Measurements from ENCODE around the gene KHDC4. TPM values are rescaled to one million over a fixed set of nuclear protein-coding genes. Genes with fewer than 3 reads are reported as not detected.

Gene KHDC4
- total and polyA plus RNA-seq, 12 donors: 14.3 to 33.8 (median 22.0) TPM

DNA sequence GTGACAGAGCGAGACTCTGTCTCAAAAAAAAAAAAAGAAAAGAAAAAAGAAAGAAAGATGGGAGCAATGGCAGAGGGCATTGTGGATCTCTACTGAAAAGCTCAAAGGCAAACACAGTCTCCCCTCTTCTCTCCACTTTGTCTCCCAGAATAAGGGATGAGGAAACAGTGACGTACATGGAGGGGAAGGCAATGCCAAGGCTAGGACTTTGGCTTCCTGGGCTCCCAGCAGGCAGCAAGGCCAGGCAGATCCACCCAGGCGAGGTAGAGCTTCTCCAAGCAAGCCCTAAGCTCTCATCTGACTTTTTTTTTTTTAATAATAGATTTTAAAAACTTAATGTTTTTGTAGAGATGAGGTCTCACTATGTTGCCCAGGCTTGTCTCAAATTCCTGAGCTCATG lies 39.5 kb upstream of the KHDC4 start:
- H3K27me3 ChIP-seq: no peaks in the 10 kb centered on the region
- peak overlapping the region in 9 of 10 donors; percentile 86 to 99 (median 97) for H3K27ac ChIP-seq
- H3K36me3 ChIP-seq: peaks cover 0 to 44% (median 0%) of the 10 kb centered on the region in 9 donors
- intact Hi-C loops (cut with DNase I): no loop called here
- peaks cover 43 to 91% (median 86%) of the 10 kb centered on the region in 9 donors for H3K4me1 ChIP-seq
- TF ChIP-seq, protein P1, sequence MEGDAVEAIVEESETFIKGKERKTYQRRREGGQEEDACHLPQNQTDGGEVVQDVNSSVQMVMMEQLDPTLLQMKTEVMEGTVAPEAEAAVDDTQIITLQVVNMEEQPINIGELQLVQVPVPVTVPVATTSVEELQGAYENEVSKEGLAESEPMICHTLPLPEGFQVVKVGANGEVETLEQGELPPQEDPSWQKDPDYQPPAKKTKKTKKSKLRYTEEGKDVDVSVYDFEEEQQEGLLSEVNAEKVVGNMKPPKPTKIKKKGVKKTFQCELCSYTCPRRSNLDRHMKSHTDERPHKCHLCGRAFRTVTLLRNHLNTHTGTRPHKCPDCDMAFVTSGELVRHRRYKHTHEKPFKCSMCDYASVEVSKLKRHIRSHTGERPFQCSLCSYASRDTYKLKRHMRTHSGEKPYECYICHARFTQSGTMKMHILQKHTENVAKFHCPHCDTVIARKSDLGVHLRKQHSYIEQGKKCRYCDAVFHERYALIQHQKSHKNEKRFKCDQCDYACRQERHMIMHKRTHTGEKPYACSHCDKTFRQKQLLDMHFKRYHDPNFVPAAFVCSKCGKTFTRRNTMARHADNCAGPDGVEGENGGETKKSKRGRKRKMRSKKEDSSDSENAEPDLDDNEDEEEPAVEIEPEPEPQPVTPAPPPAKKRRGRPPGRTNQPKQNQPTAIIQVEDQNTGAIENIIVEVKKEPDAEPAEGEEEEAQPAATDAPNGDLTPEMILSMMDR (IDR thresholded peaks at IDR 0.05): no peak
- H3K9me3 ChIP-seq: no peaks in the 10 kb centered on the region
- no peak for ATAC-seq
- peak overlapping the region in 4 of 10 donors; percentile 86 to 97 (median 90) for H3K4me3 ChIP-seq
- 62 to 68% methylated on average over 3 of the region's 3 CpGs for WGBS, 2 donors
- DNase-seq: no peak

DNA sequence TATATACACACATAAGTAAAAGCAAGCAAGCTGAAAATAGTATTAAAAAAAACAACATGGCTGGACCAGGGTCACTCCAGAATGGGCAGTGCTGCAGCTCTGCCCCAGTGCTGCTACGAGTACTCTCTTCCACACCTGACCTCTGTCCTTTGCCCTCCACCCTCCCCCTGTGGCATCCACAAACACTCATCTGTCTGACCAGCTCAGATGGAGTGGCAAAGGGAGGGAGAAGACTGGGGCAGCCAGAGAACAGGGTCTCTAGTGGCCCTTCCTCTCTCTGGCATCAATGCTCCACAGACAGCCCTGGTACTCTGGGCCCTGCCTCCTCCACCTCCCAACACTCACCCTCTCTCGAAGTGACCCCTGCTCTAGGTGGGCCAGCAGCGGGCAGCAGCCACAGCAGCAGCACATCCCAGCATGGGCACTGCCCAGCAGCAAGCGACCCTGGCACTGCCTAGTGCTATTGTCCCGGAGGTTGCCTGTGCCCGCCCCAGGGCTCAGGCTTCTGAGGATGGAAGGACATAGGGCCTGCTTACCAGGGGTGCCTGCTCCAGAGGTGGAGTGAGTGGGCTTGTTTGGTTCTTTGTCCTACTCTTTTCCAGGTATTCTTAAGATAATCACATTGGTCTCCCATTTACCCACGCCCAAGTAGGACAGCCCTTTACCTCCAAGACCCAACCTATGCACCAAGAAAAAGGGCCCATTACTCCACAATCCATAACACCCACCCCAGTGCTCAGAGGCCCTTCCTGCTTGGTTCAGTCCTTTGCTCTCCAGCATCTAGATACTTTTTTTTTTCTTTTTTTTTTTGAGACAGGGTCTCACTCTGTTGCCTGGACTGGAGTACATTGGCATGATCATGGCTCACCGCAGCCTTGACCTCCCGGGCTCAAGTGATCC lies 37.9 kb upstream of the KHDC4 start:
- Histone ChIP-seq H3K4me3 (no peak overlapping the region), H3K27ac (peak overlapping the region in 9 of 10 donors; percentile 4 to 99 (median 95)), H3K36me3 (peaks cover 0 to 58% (median 0%) of the 10 kb centered on the region in 9 donors), H3K9me3 (no peaks in the 10 kb centered on the region), H3K27me3 (no peaks in the 10 kb centered on the region), H3K4me1 (peaks cover 52 to 100% (median 96%) of the 10 kb centered on the region in 9 donors)
- no peak for ATAC-seq
- WGBS, 2 donors: 69 to 81% methylated on average over 9 of the region's 9 CpGs
- DNase-seq: no peak
- TF ChIP-seq, protein P1 (IDR thresholded peaks at IDR 0.05): no peak
- intact Hi-C loops (cut with DNase I): no loop called here

DNA sequence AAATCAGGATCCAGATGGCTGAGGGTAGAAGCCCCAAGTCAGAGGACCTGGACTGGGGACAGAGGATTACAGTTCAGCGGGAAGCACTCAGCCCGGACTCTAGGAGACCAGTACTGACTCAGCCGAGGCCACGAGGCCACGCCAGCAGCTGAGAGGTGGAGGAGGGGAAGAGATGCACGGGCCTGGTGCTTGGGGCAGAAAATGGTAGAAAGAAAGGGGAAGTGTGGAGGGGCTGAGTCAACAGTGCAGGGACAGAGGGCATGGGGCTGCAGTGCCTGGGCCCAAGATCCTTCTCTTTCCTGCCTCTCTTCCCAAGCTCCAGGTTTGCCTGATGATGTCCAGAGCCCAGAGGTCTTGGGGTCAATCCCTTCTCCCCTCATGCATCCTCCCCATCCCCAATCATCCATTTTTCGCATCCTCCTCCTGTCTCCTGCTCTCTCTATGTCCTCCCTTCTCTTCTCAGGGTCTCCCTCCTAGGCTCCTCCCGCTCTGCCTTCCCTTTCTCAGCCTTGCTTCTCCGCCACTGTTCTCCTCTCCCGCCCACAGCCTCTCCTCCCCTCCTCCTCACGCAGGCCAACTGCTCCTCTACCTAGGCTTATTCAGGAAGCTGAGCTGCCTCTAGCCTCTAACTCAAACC lies 36.4 kb upstream of the KHDC4 start:
- DNase-seq (peak; percentile 67 to 71), ATAC-seq (peak; percentile 16 to 66 (median 46))
- H3K4me3 ChIP-seq: peak overlapping the region in 4 of 10 donors; percentile 3 to 13 (median 13)
- H3K27ac ChIP-seq: peak overlapping the region in 9 of 10 donors; percentile 80 to 99 (median 95)
- intact Hi-C loops (cut with DNase I): no loop called here
- TF ChIP-seq, protein P1 (IDR thresholded peaks at IDR 0.05): no peak
- peaks cover 54 to 100% (median 100%) of the 10 kb centered on the region in 9 donors for H3K4me1 ChIP-seq
- no peaks in the 10 kb centered on the region for H3K27me3 ChIP-seq
- WGBS, 2 donors: 35 to 45% methylated on average over 11 of the region's 11 CpGs
- no peaks in the 10 kb centered on the region for H3K9me3 ChIP-seq
- H3K36me3 ChIP-seq: peaks cover 0 to 73% (median 11%) of the 10 kb centered on the region in 9 donors

DNA sequence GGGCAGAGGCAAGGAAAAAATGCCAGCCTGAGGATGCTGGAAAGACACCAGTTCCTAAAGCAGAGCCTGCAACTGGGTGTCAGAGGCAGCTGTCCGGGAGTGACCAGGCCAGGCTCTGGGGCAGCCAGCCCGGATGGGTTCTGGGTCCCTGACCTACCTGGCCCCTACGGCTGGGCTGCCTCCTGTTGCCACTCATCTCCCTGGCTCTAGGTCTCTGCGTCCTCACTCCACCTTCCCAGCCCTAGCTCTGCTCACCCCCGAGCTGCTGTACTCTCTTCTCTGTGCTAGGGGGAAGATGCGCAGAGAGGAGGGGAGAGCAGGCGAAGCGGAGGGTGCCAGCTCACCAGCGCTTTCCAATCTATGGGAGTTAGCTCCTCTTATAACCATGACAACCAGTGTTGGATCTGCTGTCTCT lies 35.2 kb upstream of the KHDC4 start:
- Histone ChIP-seq H3K4me3 (peak overlapping the region in 2 of 10 donors; percentile 10 to 24), H3K27ac (peak overlapping the region in 9 of 10 donors; percentile 80 to 99 (median 95)), H3K9me3 (no peaks in the 10 kb centered on the region), H3K36me3 (peaks cover 3 to 83% (median 24%) of the 10 kb centered on the region in 9 donors), H3K4me1 (peaks cover 48 to 99% (median 92%) of the 10 kb centered on the region in 9 donors), H3K27me3 (no peaks in the 10 kb centered on the region)
- TF ChIP-seq, protein P1 (IDR thresholded peaks at IDR 0.05): no peak
- ATAC-seq: no peak
- whole genome bisulfite sequencing, 2 donors: 64% methylated on average over 9 of the region's 9 CpGs
- intact Hi-C loops (cut with DNase I): no loop called here
- DNase-seq: no peak
